ENCODE data around the gene TM4SF20.

DNA sequence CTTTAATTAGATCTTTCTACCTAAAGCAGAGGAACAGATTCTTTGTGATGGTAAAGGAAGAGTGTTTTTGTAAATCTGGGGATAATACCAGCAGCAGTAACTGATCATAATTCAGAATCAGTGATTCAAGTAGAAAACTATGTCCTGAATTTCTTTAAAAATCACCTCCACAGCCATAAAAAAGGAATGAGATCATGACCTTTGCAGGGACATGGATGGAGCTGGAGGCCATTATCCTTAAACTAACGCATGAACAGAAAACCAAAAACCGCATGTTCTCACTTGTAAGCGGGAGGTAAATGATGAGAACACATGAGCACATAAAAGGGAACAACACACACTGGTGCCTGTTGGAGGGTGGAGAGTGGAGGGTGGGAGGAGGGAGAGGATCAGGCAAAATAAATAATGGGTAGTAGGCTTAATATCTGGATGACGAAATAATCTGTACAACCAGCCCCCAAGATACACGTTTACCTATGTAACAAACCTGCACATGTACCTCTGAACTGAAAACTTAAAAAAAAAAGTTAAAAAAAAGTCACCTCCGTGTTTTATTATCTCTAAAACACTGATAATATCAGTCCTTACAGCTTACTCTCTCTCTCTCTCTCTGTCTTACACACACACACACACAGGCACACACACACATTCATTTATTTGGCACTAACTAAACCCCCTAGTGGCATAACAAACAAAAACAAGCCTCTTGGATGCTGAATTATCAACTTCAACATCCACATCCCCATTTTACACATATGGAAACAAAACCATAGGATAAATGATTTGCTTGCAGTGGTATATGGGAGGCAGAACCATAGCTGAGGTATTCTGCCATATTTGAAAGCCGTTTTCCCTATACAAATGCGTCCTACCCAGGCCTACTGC lies 1.4 kb downstream of the TM4SF20 start:
- TF ChIP-seq, protein P1, sequence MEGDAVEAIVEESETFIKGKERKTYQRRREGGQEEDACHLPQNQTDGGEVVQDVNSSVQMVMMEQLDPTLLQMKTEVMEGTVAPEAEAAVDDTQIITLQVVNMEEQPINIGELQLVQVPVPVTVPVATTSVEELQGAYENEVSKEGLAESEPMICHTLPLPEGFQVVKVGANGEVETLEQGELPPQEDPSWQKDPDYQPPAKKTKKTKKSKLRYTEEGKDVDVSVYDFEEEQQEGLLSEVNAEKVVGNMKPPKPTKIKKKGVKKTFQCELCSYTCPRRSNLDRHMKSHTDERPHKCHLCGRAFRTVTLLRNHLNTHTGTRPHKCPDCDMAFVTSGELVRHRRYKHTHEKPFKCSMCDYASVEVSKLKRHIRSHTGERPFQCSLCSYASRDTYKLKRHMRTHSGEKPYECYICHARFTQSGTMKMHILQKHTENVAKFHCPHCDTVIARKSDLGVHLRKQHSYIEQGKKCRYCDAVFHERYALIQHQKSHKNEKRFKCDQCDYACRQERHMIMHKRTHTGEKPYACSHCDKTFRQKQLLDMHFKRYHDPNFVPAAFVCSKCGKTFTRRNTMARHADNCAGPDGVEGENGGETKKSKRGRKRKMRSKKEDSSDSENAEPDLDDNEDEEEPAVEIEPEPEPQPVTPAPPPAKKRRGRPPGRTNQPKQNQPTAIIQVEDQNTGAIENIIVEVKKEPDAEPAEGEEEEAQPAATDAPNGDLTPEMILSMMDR (IDR thresholded peaks at IDR 0.05; ENCODE audit: low read depth, low read length, poor library complexity, severe bottlenecking) = no peak
- TF ChIP-seq EZH2phosphoT487 (IDR thresholded peaks at IDR 0.05; ENCODE audit: borderline replicate concordance, low read length) = no peak
